A549 (cell line): Measurements from ENCODE around the gene PAM16. TPM values are rescaled to one million over a fixed set of nuclear protein-coding genes. Genes with fewer than 3 reads are reported as not detected.

ENCODE experiments used
- ATAC-seq, 2 experiments: fragments of 200-7000 bp in 1 of 2; fragments of >200 bp in 1 of 2; cut with Nextera tagmentation in 1 of 2; cut with Tn5 transposase in 1 of 2; 3 replicates each; pipeline versions ENCODE4 v1.8.0 to v1.9.1; 2018 to 2020; ENCODE audit warnings: mild to moderate bottlenecking in 1 of 2, moderate library complexity in 1 of 2
- CTCF ChIA-PET: fragments of 300-600 bp; sonication (Branson Sonifier 250); formaldehyde crosslinking; extraction: SDS; loops from one replicate; lab custom pipeline; 2021; ENCODE audit warnings: antibody characterized with exemption, inconsistent platforms; lab: Yijun Ruan, JAX
- POLR2A ChIA-PET: fragments of 350-600 bp; formaldehyde crosslinking; extraction: SDS; loops from one replicate; lab custom pipeline; 2021; ENCODE audit warnings: antibody characterized with exemption, inconsistent platforms; lab: Yijun Ruan, JAX
- DNase-seq, 2 experiments: peaks; one replicate each; pipeline versions ENCODE4 v3.0.0 to v3.0.0-alpha.2; 2011 to 2016; ENCODE audit warnings: low read depth in 1 of 2, low spot score in 1 of 2
- FAIRE-seq: peaks from 2 replicates; lab custom pipeline; 2011; peaks lifted over from hg19 to GRCh38; lab: Jason Lieb, UNC
- H3K27ac ChIP-seq, 2 experiments: fragments of >200 bp; sonication (Bioruptor Twin); formaldehyde crosslinking; 3 replicates each; pipeline ENCODE4 v1.5.1; 2016 to 2017
- H3K4me1 ChIP-seq: fragments of >200 bp; sonication (Bioruptor Twin); formaldehyde crosslinking; 3 replicates; pipeline ENCODE4 v1.6.1; 2016
- H3K4me2 ChIP-seq: fragments of >200 bp; sonication (Bioruptor Twin); formaldehyde crosslinking; 3 replicates; pipeline ENCODE4 v1.6.1; 2016
- H3K4me3 ChIP-seq: fragments of >200 bp; sonication (Bioruptor Twin); formaldehyde crosslinking; 3 replicates; pipeline ENCODE4 v1.5.1; 2016
- H3K9me3 ChIP-seq: fragments of >200 bp; sonication (Bioruptor Twin); formaldehyde crosslinking; 3 replicates; pipeline ENCODE4 v1.6.1; 2016
- ATOH8 ChIP-seq: fragments of 250-450 bp; sonication (Bioruptor Pico); IDR thresholded peaks from 2 replicates; pipeline ENCODE4 v1.5.0; 2020; ENCODE audit warnings: low read depth, mild to moderate bottlenecking, moderate library complexity
- BCL3 ChIP-seq: fragments of >200 bp; sonication (Bioruptor Twin); formaldehyde crosslinking; IDR thresholded peaks from 3 replicates; pipeline ENCODE4 v1.6.1; 2016
- CBX8 ChIP-seq: fragments of 200-600 bp; sonication (generic); IDR thresholded peaks from 2 replicates; pipeline ENCODE4 v1.6.1; 2016
- CHD4 ChIP-seq: fragments of 200-600 bp; sonication (generic); IDR thresholded peaks from 2 replicates; pipeline ENCODE4 v1.6.1; 2016; ENCODE audit warnings: antibody characterized with exemption, mild to moderate bottlenecking, borderline replicate concordance
- EHF ChIP-seq: fragments of 250-450 bp; sonication (Bioruptor Pico); IDR thresholded peaks from 2 replicates; pipeline ENCODE4 v1.5.0; 2020; ENCODE audit warnings: mild to moderate bottlenecking
- ELK1 ChIP-seq: fragments of 150-350 bp; IDR thresholded peaks from 2 replicates; pipeline ENCODE4 v1.6.1; 2014; ENCODE audit warnings: low read depth, mild to moderate bottlenecking, low read length
- EP300 ChIP-seq, 2 experiments: fragments of >200 bp; sonication (Bioruptor Twin); formaldehyde crosslinking; IDR thresholded peaks; 2 replicates in 1 of 2; 3 replicates in 1 of 2; pipeline ENCODE4 v1.6.1; 2016 to 2017
- ESRRA ChIP-seq: fragments of 150-350 bp; IDR thresholded peaks from 2 replicates; pipeline ENCODE4 v1.6.1; 2014; ENCODE audit warnings: mild to moderate bottlenecking, low read length, borderline replicate concordance
- HMGXB4 ChIP-seq: fragments of 250-450 bp; sonication (Bioruptor Pico); IDR thresholded peaks from 2 replicates; pipeline ENCODE4 v1.5.0; 2021; ENCODE audit warnings: mild to moderate bottlenecking, moderate library complexity, borderline replicate concordance
- HOXB5 ChIP-seq: fragments of 250-450 bp; sonication (Bioruptor Pico); IDR thresholded peaks from 2 replicates; pipeline ENCODE4 v1.5.0; 2020; ENCODE audit warnings: mild to moderate bottlenecking, moderate library complexity
- JUNB ChIP-seq: fragments of >200 bp; sonication (Bioruptor Twin); formaldehyde crosslinking; IDR thresholded peaks from 2 replicates; pipeline ENCODE4 v1.6.1; 2016
- KDM1A ChIP-seq: fragments of 200-600 bp; sonication (generic); IDR thresholded peaks from 2 replicates; pipeline ENCODE4 v1.6.1; 2016; ENCODE audit warnings: low read depth, mild to moderate bottlenecking
- MAFK ChIP-seq: fragments of 450-650 bp; IDR thresholded peaks from 2 replicates; pipeline ENCODE4 v1.6.1; 2014; ENCODE audit not compliant: partially characterized antibody
- NPAS2 ChIP-seq: fragments of 250-450 bp; sonication (Bioruptor Pico); IDR thresholded peaks from 2 replicates; pipeline ENCODE4 v1.8.0; 2022; ENCODE audit warnings: mild to moderate bottlenecking, moderate library complexity, borderline replicate concordance
- NR3C1 ChIP-seq: fragments of >200 bp; sonication (Bioruptor Twin); formaldehyde crosslinking; IDR thresholded peaks from 3 replicates; pipeline ENCODE4 v1.6.1; 2017
- PBX3 ChIP-seq: IDR thresholded peaks from 2 replicates; pipeline ENCODE4 v1.6.1; 2012
- PHF8 ChIP-seq: fragments of 200-600 bp; sonication (generic); IDR thresholded peaks from 2 replicates; pipeline ENCODE4 v1.6.1; 2016; ENCODE audit warnings: low read depth, mild to moderate bottlenecking, antibody characterized with exemption, moderate library complexity, borderline replicate concordance
- POLR2AphosphoS2 ChIP-seq: conservative IDR thresholded peaks from 2 replicates; pipeline ENCODE4 v1.6.1; 2012; ENCODE audit warnings: low read length, improper control_type of control experiment, inconsistent platforms
- RARB ChIP-seq: fragments of 250-450 bp; sonication (Bioruptor Pico); IDR thresholded peaks from 2 replicates; pipeline ENCODE4 v1.8.0; 2021; ENCODE audit warnings: mild to moderate bottlenecking, moderate library complexity
- RFX5 ChIP-seq: fragments of 450-650 bp; IDR thresholded peaks from 2 replicates; pipeline ENCODE4 v1.7.1; 2014; ENCODE audit warnings: antibody characterized with exemption, mild to moderate bottlenecking, moderate library complexity
- RNF2 ChIP-seq: fragments of 200-600 bp; sonication (generic); IDR thresholded peaks from 2 replicates; pipeline ENCODE4 v1.6.1; 2016; ENCODE audit warnings: low read depth, mild to moderate bottlenecking, antibody characterized with exemption, moderate library complexity, borderline replicate concordance
- SMC3 ChIP-seq: fragments of >200 bp; sonication (Bioruptor Twin); formaldehyde crosslinking; IDR thresholded peaks from 3 replicates; pipeline ENCODE4 v1.6.1; 2018; ENCODE audit warnings: inconsistent platforms
- SREBF2 ChIP-seq: fragments of 450-650 bp; IDR thresholded peaks from 2 replicates; pipeline ENCODE4 v1.6.1; 2014; ENCODE audit warnings: mild to moderate bottlenecking, moderate library complexity
- TP53 ChIP-seq: fragments of 250-450 bp; sonication (Bioruptor Pico); IDR thresholded peaks from 2 replicates; pipeline ENCODE4 v1.5.0; 2021; ENCODE audit warnings: mild to moderate bottlenecking, moderate library complexity
- USF2 ChIP-seq: fragments of 450-650 bp; IDR thresholded peaks from 2 replicates; pipeline ENCODE4 v1.6.1; 2014; ENCODE audit warnings: antibody characterized with exemption
- ZC3H11A ChIP-seq: fragments of 450-650 bp; IDR thresholded peaks from 2 replicates; pipeline ENCODE4 v1.6.1; 2014; ENCODE audit warnings: antibody characterized with exemption, mild to moderate bottlenecking
- ZFP36 ChIP-seq: fragments of 450-650 bp; IDR thresholded peaks from 2 replicates; pipeline ENCODE4 v1.6.1; 2014; ENCODE audit warnings: borderline replicate concordance; ENCODE audit not compliant: partially characterized antibody
- ZNF302 ChIP-seq: fragments of 250-450 bp; sonication (Bioruptor Pico); IDR thresholded peaks from 2 replicates; pipeline ENCODE4 v1.9.0; 2021; ENCODE audit warnings: inconsistent platforms, mild to moderate bottlenecking, moderate library complexity
- WGBS: methylation state at CpG from one replicate; pipeline ENCODE4 v1.1.6; 2017; ENCODE audit errors: missing lambda C conversion rate; 5-methylcytosine and 5-hydroxymethylcytosine counted together
- polyA plus RNA-seq, 4 experiments: library from polyadenylated mRNA; depleted of rRNA in 3 of 4; stranded (reverse); fragments of >200 nt; fragmentation: RNase III in 1 of 4; extraction: RNeasy Plus Mini Kit Qiagen cat#74134 plus additional on column Dnase treatment in 1 of 4; gene quantifications; 2 replicates in 3 of 4; 3 replicates in 1 of 4; pipeline ENCODE4 v1.2.3, GENCODE V29; 2011 to 2017

The PAM16 gene
- polyA plus RNA-seq, 2 of the 4 experiments (the other 2 are of a cell fraction) = 55.1 to 59.1 TPM

GRCh38 chr16:4384509-4384942 is 33.4 kb upstream of the PAM16 start (continued):
- no peak for TF ChIP-seq HMGXB4 (CRISPR knock-in tag)
- no peak for TF ChIP-seq KDM1A

GRCh38 chr16:4383591-4384444 is 32.7 kb upstream of the PAM16 start:
- FAIRE-seq = no peak
- no peak overlapping the region for H3K4me3 ChIP-seq
- ChIA-PET CTCF (interaction anchor here (25.9 to 32.6 kb wide), 2 partner anchors 19 to 22 kb away, joined by 638 to 833 read pairs; partner anchors contain the start of gene VASN), POLR2A (no interaction called here)
- H3K9me3 ChIP-seq = no peaks in the 10 kb centered on the region
- DNase-seq = no peak
- WGBS = 89% methylated on average over 11 of the region's 12 CpGs
- H3K4me2 ChIP-seq = no peak overlapping the region
- ATAC-seq = no peak
- peaks cover 16% of the 10 kb centered on the region; the same call in 2 of the 3 replicates for H3K4me1 ChIP-seq
- no peak overlapping the region for H3K27ac ChIP-seq
- TF ChIP-seq CHD4 (no peak), ZFP36 (no peak), ZNF302 (CRISPR knock-in tag) (no peak), TP53 (no peak), EHF (no peak), JUNB (no peak), RNF2 (no peak), RARB (CRISPR knock-in tag) (no peak), USF2 (no peak), ELK1 (no peak), KDM1A (no peak), ZC3H11A (no peak), HOXB5 (CRISPR knock-in tag) (no peak), NPAS2 (CRISPR knock-in tag) (no peak), BCL3 (no peak)

GRCh38 chr16:4382795-4383357 is 31.8 kb upstream of the PAM16 start:
- CTCF ChIA-PET = interaction anchor here (0.8 to 25.9 kb wide), 3 partner anchors 11 to 23 kb away, joined by 3 to 638 read pairs (median 47); no protein-coding TSS in a partner anchor
- DNase-seq = no peak
- peaks cover 17% of the 10 kb centered on the region for H3K4me1 ChIP-seq
- TF ChIP-seq SMC3 (no peak), MAFK (no peak), CBX8 (no peak), RNF2 (no peak), ATOH8 (CRISPR knock-in tag) (no peak), RFX5 (no peak), ESRRA (no peak), PBX3 (no peak), ZFP36 (no peak), EP300 (IDR thresholded peaks at IDR 0.05) (no peak), POLR2AphosphoS2 (no peak), NR3C1 (no peak), PHF8 (no peak), SREBF2 (no peak), EHF (no peak)

More at GRCh38 chr16:4382795-4383357, 31.8 kb upstream of the PAM16 start:
- ATAC-seq = no peak
- no peak for FAIRE-seq
- H3K4me3 ChIP-seq = no peak overlapping the region
- H3K9me3 ChIP-seq = no peaks in the 10 kb centered on the region
- WGBS = 95% methylated on average over 18 of the region's 21 CpGs
- no peak overlapping the region for H3K4me2 ChIP-seq
- POLR2A ChIA-PET = no interaction called here
- H3K27ac ChIP-seq = no peak overlapping the region
